Brain microvascular endothelial cell (primary cell): ENCODE results near the gene MRGPRE.

ENCODE experiments used
- DNase-seq: peaks from one replicate; pipeline ENCODE4 v3.0.0-alpha.2; 2020
- H3K27ac ChIP-seq: fragments of 250-450 bp; sonication (Bioruptor Pico); 2 replicates; pipeline ENCODE4 v1.5.1; 2020; ENCODE audit warnings: mild to moderate bottlenecking, moderate library complexity
- H3K27me3 ChIP-seq: fragments of 250-450 bp; sonication (Bioruptor Pico); replicated peaks from 2 replicates; pipeline ENCODE4 v1.5.1; 2020; ENCODE audit warnings: mild to moderate bottlenecking
- H3K36me3 ChIP-seq: fragments of 250-450 bp; sonication (Bioruptor Pico); replicated peaks from 2 replicates; pipeline ENCODE4 v1.5.1; 2020; ENCODE audit warnings: mild to moderate bottlenecking
- H3K4me3 ChIP-seq: 2 replicates; pipeline ENCODE4 v1.5.1; 2011; ENCODE audit warnings: low read depth, mild to moderate bottlenecking, control low read depth, low read length, moderate library complexity
- in situ Hi-C: cut with HindIII; loops from 2 replicates; pipeline ENCODE4 v1.10.0; 2017; ENCODE audit warnings: low sequenced_read_pairs, low pct_ligation_motif_present
- TF ChIP-seq, protein P1 (sequence below): IDR thresholded peaks from 2 replicates; pipeline ENCODE4 v1.5.1; 2011; ENCODE audit warnings: low read depth, mild to moderate bottlenecking, moderate library complexity, low read length, control low read depth, inconsistent platforms; ENCODE audit errors: missing control alignments

The MRGPRE gene

DNA sequence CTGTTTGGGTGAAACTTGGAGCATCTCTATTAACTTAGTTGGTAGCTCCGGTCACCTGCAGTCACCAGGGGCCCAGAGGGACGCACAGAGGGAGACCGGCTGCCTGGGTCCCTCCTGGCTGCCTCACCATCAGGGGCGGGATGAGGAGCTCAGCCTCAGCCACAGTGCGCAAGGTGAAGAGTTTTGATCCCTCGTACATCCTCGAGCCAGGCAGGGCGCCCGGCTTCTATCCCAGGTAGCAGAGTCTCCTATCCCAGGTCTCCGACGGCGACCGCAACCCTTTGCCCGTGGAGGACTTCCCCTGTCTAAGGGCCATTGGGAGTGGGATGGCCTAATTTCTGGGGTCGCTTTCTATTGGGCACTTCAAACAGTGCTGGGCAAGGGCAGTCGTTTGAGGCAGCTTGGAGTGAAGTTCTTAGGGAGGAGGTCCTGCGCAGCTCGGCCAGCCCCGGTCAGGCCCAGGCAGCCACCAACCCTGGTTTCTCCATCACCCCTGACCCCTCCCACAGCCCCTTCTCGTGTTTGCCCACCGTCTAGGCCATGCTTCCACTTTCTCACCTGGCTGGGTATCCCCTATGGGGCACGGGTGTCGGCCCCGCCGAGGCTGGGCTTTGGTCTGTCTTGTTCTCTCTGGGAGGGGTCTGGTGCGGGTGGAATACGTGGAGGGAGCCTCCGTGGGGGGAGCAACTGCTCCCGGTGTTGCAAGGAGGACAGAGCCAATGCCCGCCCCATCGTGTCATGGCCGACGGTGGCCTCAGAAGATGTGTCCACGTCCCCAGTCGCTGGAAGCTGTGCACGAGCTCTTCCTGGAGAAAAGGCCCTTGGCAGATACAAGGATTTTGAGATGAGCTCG, 10.0 kb downstream of the MRGPRE start:
- TF ChIP-seq, protein P1, sequence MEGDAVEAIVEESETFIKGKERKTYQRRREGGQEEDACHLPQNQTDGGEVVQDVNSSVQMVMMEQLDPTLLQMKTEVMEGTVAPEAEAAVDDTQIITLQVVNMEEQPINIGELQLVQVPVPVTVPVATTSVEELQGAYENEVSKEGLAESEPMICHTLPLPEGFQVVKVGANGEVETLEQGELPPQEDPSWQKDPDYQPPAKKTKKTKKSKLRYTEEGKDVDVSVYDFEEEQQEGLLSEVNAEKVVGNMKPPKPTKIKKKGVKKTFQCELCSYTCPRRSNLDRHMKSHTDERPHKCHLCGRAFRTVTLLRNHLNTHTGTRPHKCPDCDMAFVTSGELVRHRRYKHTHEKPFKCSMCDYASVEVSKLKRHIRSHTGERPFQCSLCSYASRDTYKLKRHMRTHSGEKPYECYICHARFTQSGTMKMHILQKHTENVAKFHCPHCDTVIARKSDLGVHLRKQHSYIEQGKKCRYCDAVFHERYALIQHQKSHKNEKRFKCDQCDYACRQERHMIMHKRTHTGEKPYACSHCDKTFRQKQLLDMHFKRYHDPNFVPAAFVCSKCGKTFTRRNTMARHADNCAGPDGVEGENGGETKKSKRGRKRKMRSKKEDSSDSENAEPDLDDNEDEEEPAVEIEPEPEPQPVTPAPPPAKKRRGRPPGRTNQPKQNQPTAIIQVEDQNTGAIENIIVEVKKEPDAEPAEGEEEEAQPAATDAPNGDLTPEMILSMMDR = no peak
- Histone ChIP-seq H3K4me3 (no peak overlapping the region), H3K27me3 (peaks cover 37% of the 10 kb centered on the region), H3K36me3 (no peaks in the 10 kb centered on the region), H3K27ac (no peak overlapping the region)
- in situ Hi-C loops = no loop called here
- DNase-seq = no peak

- DNase-seq = no peak
- TF ChIP-seq, protein P1 = no peak
- H3K4me3 ChIP-seq = no peak overlapping the region
- no peaks in the 10 kb centered on the region for H3K36me3 ChIP-seq
- peaks cover 37% of the 10 kb centered on the region for H3K27me3 ChIP-seq
- H3K27ac ChIP-seq = no peak overlapping the region
- in situ Hi-C loops = no loop called here
Observed at GRCh38 chr11:3221408-3222002, 10.7 kb downstream of the MRGPRE start.

DNA sequence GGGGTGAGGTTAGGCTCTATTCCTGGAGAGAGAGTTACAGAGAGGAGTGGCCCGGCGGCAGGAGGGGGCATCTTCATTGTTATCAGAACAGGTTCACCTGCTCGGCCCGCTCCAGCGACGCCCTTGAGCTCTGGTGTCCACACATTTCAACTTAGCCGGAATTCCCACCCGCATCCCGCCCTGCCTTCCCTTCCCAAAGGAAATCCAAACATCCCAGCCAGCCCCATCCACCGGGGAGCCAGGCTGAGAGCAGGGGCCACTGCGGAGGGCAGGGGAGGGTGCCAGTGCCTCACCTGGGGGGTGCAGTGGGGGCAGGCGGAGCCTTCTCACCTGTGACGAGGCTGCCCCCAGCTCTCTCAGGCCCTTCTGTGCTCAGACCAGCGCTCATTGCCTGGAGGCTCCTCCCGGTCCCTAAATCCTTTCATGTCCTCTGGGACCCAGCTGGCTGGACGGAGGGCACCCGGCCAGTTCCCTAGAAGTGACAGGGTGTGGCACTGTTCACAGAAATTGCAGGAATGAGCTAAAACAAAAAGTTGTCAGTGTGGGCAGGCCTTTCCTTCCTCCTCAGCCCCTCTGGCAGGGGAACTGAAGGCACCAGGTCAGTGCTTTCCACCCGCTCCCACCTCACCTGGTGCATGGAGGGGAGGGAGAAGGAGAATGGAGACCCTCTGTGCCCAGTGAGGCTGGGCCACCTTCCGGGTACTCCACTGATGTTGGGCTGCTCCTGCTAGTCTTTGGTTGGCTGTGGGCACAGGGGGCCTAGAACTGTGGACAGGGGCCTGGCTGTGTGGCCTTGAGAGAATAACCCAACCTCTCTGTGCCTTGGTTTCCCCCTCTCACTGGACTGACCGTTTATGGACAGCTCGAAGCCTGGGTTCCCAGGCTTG, 11.5 kb downstream of the MRGPRE start:
- in situ Hi-C loops = no loop called here
- no peak overlapping the region for H3K4me3 ChIP-seq
- TF ChIP-seq, protein P1 = no peak
- H3K36me3 ChIP-seq = no peaks in the 10 kb centered on the region
- no peak for DNase-seq
- no peak overlapping the region for H3K27ac ChIP-seq
- H3K27me3 ChIP-seq = peaks cover 37% of the 10 kb centered on the region

GRCh38 chr11:3220101-3220500, 12.1 kb downstream of the MRGPRE start:
- Histone ChIP-seq H3K27me3 (peaks cover 34% of the 10 kb centered on the region), H3K4me3 (no peak overlapping the region), H3K27ac (no peak overlapping the region), H3K36me3 (no peaks in the 10 kb centered on the region)
- TF ChIP-seq, protein P1 = no peak
- in situ Hi-C loops = no loop called here
- no peak for DNase-seq

- H3K27me3 ChIP-seq = peaks cover 31% of the 10 kb centered on the region
- no peaks in the 10 kb centered on the region for H3K36me3 ChIP-seq
- in situ Hi-C loops = no loop called here
- TF ChIP-seq, protein P1 = no peak
- H3K27ac ChIP-seq = no peak overlapping the region
- H3K4me3 ChIP-seq = no peak overlapping the region
- no peak for DNase-seq
Observed at GRCh38 chr11:3219281-3219892, 12.8 kb downstream of the MRGPRE start.
